SK-N-SH treated with all-trans-retinoic acid at 6 μM for 48 hours (cell line): ENCODE data around the gene CHSY3.

Source experiments
- TOX ChIP-seq: fragments of 250-450 bp; sonication (Bioruptor Pico); IDR thresholded peaks from 2 replicates; pipeline ENCODE4 v1.8.0; 2021; ENCODE audit warnings: mild to moderate bottlenecking, moderate library complexity, borderline replicate concordance
- ZFP30 ChIP-seq: fragments of 450-650 bp; formaldehyde crosslinking; IDR thresholded peaks from 2 replicates; pipeline ENCODE4 v1.5.0; 2022; ENCODE audit warnings: mild to moderate bottlenecking, moderate library complexity
- ZNF8 ChIP-seq: fragments of 450-650 bp; formaldehyde crosslinking; IDR thresholded peaks from 2 replicates; pipeline ENCODE4 v1.5.0; 2020; ENCODE audit warnings: mild to moderate bottlenecking, moderate library complexity

- TF ChIP-seq TOX (CRISPR knock-in tag), result no peak
- no peak for TF ChIP-seq ZFP30 (CRISPR knock-in tag)
- TF ChIP-seq ZNF8 (CRISPR knock-in tag), result no peak
These were observed 262.7 kb downstream of the CHSY3 start for GRCh38 chr5:130166839-130167490.
